HEK293 (cell line): ENCODE results near the gene TRAPPC2.

Source experiments
- MEIS1 ChIP-seq: sonication (generic); formaldehyde crosslinking; IDR thresholded peaks from 2 replicates; pipeline ENCODE4 v1.8.1; 2022; ENCODE audit warnings: missing genetic modification reagents, mild to moderate bottlenecking, borderline replicate concordance
- YY1 ChIP-seq: fragments of 450-650 bp; formaldehyde crosslinking; IDR thresholded peaks from 2 replicates; pipeline ENCODE4 v1.5.1; 2018; ENCODE audit warnings: missing biosample characterization, missing genetic modification characterization
- ZNF138 ChIP-seq: fragments of 450-650 bp; formaldehyde crosslinking; IDR thresholded peaks from 2 replicates; pipeline ENCODE4 v1.5.1; 2016; ENCODE audit warnings: missing biosample characterization, missing genetic modification characterization, borderline replicate concordance
- ZNF202 ChIP-seq: fragments of 450-650 bp; formaldehyde crosslinking; IDR thresholded peaks from 2 replicates; pipeline ENCODE4 v1.5.1; 2016; ENCODE audit warnings: missing biosample characterization, missing genetic modification characterization, borderline replicate concordance
- ZNF549 ChIP-seq: fragments of 450-650 bp; IDR thresholded peaks from 2 replicates; pipeline ENCODE4 v1.5.1; 2018; ENCODE audit warnings: missing biosample characterization, missing genetic modification characterization, mild to moderate bottlenecking, inconsistent platforms, moderate library complexity
- ZNF629 ChIP-seq: fragments of 450-650 bp; formaldehyde crosslinking; IDR thresholded peaks from 2 replicates; pipeline ENCODE4 v1.5.1; 2017; ENCODE audit warnings: missing biosample characterization, missing genetic modification characterization
- ZNF660 ChIP-seq: fragments of 450-650 bp; IDR thresholded peaks from 2 replicates; pipeline ENCODE4 v1.5.1; 2018; ENCODE audit warnings: missing biosample characterization, mild to moderate bottlenecking, missing genetic modification characterization
- TF ChIP-seq, protein P1 (sequence below): fragments of 450-650 bp; formaldehyde crosslinking; IDR thresholded peaks from 2 replicates; pipeline ENCODE4 v1.5.1; 2016; ENCODE audit warnings: missing biosample characterization, missing genetic modification characterization
- TF ChIP-seq, protein P2 (sequence below): fragments of 450-650 bp; formaldehyde crosslinking; IDR thresholded peaks from 2 replicates; pipeline ENCODE4 v1.5.1; 2016; ENCODE audit warnings: missing biosample characterization, missing genetic modification characterization
- TF ChIP-seq, protein P3 (sequence below): fragments of 450-650 bp; formaldehyde crosslinking; IDR thresholded peaks from 2 replicates; pipeline ENCODE4 v1.5.1; 2017; ENCODE audit warnings: missing biosample characterization, missing genetic modification characterization

DNA sequence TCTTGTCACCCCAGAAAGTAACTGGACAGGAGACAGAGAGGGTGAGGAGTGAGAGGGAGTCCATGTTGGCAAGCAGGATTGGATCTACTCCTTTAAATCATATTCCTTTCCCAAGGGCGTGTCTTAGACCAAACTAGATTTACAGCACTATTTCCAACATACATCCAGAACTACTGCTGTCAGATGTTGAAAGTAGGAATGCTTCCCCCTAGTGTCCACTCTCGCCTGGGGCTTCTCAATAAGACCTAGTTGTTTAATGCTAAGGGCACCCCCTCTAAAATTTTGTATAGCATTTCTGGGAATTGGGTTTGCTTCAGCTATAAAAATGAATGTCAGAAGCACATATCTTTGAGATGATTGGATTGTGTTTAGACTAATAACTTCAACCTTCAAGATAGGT, 13.4 kb upstream of the TRAPPC2 start:
- TF ChIP-seq, protein P1, sequence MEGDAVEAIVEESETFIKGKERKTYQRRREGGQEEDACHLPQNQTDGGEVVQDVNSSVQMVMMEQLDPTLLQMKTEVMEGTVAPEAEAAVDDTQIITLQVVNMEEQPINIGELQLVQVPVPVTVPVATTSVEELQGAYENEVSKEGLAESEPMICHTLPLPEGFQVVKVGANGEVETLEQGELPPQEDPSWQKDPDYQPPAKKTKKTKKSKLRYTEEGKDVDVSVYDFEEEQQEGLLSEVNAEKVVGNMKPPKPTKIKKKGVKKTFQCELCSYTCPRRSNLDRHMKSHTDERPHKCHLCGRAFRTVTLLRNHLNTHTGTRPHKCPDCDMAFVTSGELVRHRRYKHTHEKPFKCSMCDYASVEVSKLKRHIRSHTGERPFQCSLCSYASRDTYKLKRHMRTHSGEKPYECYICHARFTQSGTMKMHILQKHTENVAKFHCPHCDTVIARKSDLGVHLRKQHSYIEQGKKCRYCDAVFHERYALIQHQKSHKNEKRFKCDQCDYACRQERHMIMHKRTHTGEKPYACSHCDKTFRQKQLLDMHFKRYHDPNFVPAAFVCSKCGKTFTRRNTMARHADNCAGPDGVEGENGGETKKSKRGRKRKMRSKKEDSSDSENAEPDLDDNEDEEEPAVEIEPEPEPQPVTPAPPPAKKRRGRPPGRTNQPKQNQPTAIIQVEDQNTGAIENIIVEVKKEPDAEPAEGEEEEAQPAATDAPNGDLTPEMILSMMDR (tag by site-specific recombination), result no peak
- TF ChIP-seq ZNF629 (tag by site-specific recombination) (no peak), ZNF138 (tag by site-specific recombination) (no peak), ZNF549 (tag by site-specific recombination) (no peak), YY1 (tag by site-specific recombination) (no peak), MEIS1 (no peak), ZNF660 (tag by site-specific recombination) (no peak), ZNF202 (tag by site-specific recombination) (no peak)
- TF ChIP-seq, protein P2, sequence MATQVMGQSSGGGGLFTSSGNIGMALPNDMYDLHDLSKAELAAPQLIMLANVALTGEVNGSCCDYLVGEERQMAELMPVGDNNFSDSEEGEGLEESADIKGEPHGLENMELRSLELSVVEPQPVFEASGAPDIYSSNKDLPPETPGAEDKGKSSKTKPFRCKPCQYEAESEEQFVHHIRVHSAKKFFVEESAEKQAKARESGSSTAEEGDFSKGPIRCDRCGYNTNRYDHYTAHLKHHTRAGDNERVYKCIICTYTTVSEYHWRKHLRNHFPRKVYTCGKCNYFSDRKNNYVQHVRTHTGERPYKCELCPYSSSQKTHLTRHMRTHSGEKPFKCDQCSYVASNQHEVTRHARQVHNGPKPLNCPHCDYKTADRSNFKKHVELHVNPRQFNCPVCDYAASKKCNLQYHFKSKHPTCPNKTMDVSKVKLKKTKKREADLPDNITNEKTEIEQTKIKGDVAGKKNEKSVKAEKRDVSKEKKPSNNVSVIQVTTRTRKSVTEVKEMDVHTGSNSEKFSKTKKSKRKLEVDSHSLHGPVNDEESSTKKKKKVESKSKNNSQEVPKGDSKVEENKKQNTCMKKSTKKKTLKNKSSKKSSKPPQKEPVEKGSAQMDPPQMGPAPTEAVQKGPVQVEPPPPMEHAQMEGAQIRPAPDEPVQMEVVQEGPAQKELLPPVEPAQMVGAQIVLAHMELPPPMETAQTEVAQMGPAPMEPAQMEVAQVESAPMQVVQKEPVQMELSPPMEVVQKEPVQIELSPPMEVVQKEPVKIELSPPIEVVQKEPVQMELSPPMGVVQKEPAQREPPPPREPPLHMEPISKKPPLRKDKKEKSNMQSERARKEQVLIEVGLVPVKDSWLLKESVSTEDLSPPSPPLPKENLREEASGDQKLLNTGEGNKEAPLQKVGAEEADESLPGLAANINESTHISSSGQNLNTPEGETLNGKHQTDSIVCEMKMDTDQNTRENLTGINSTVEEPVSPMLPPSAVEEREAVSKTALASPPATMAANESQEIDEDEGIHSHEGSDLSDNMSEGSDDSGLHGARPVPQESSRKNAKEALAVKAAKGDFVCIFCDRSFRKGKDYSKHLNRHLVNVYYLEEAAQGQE, result no peak
- TF ChIP-seq, protein P3, sequence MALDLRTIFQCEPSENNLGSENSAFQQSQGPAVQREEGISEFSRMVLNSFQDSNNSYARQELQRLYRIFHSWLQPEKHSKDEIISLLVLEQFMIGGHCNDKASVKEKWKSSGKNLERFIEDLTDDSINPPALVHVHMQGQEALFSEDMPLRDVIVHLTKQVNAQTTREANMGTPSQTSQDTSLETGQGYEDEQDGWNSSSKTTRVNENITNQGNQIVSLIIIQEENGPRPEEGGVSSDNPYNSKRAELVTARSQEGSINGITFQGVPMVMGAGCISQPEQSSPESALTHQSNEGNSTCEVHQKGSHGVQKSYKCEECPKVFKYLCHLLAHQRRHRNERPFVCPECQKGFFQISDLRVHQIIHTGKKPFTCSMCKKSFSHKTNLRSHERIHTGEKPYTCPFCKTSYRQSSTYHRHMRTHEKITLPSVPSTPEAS (tag by site-specific recombination), result no peak
